HEK293 (cell line): Measurements from ENCODE around the gene MTRF1L.

Experiments
- ZBTB21 ChIP-seq: fragments of 450-650 bp; formaldehyde crosslinking; IDR thresholded peaks from 2 replicates; pipeline ENCODE4 v1.5.1; 2017; ENCODE audit warnings: missing biosample characterization, missing genetic modification characterization
- ZBTB44 ChIP-seq: fragments of 450-650 bp; IDR thresholded peaks from 2 replicates; pipeline ENCODE4 v1.5.1; 2018; ENCODE audit warnings: missing biosample characterization, mild to moderate bottlenecking, missing genetic modification characterization

GRCh38 chr6:152986978-152987377 is 15.5 kb downstream of the MTRF1L start:
- no peak for TF ChIP-seq ZBTB44 (tag by site-specific recombination)
- no peak for TF ChIP-seq ZBTB21 (tag by site-specific recombination)
